Measurements from ENCODE around the gene STRA8. TPM values are rescaled to one million over a fixed set of nuclear protein-coding genes. Genes with fewer than 3 reads are reported as not detected.

The STRA8 gene, protein sequence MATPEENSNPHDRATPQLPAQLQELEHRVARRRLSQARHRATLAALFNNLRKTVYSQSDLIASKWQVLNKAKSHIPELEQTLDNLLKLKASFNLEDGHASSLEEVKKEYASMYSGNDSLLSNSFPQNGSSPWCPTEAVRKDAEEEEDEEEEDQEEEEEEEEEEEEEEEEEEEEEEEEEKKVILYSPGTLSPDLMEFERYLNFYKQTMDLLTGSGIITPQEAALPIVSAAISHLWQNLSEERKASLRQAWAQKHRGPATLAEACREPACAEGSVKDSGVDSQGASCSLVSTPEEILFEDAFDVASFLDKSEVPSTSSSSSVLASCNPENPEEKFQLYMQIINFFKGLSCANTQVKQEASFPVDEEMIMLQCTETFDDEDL
- total RNA-seq (2014; rRNA removed) (not detected in 2 replicates), Bru-seq, nascent RNA (not detected), BruChase-seq, experiment 1, labeled RNA remaining after a 6-hour chase (percentile 9 among the genes with signal in this experiment), BruChase-seq, experiment 2, labeled RNA remaining after a 2-hour chase (percentile 18 among the genes with signal in this experiment)
- long read RNA-seq, result 0 reads

DNA sequence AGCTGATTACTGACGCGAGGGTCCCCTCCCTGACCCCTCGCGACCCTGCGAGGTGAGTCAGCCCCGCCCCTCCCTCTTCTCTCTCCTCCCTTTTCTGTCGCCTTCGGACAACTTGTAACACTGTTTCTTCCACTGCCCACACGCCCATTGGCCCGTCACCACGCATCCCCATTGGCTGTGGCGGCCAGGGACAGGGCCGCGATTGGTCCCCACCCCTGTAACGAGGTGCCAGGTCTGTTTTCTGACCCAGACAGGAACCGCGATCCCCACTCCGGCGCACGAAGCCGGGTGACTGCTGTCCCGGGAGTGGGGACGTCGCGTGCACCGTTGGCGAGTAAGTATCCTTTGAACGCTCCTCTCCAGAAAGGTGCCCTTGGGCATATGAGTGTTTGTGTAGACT lies at the start of gene STRA8:
Gene STRA8 (plus strand): TSS at position 269 of the 400 bp plus-strand sequence. CDS start 6,687 bp downstream, outside the sequence.
- TF ChIP-seq EZH2phosphoT487 (IDR thresholded peaks at IDR 0.05; ENCODE audit: borderline replicate concordance, low read length) (no peak), EZH2 (IDR thresholded peaks at IDR 0.05; ENCODE audit: low read length, unreplicated experiment) (no peak)
- TF ChIP-seq, protein P1, sequence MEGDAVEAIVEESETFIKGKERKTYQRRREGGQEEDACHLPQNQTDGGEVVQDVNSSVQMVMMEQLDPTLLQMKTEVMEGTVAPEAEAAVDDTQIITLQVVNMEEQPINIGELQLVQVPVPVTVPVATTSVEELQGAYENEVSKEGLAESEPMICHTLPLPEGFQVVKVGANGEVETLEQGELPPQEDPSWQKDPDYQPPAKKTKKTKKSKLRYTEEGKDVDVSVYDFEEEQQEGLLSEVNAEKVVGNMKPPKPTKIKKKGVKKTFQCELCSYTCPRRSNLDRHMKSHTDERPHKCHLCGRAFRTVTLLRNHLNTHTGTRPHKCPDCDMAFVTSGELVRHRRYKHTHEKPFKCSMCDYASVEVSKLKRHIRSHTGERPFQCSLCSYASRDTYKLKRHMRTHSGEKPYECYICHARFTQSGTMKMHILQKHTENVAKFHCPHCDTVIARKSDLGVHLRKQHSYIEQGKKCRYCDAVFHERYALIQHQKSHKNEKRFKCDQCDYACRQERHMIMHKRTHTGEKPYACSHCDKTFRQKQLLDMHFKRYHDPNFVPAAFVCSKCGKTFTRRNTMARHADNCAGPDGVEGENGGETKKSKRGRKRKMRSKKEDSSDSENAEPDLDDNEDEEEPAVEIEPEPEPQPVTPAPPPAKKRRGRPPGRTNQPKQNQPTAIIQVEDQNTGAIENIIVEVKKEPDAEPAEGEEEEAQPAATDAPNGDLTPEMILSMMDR (conservative IDR thresholded peaks at IDR 0.05; ENCODE audit: low read depth, low read length), result no peak
- no peak within 1 kb of the TSS for H3K4me3 ChIP-seq (ENCODE audit: low read length)
- DNase-seq, result no peak
- BruUV-seq (replicated peaks), result no TSS peak
- H3K9me2 ChIP-seq (replicated peaks; ENCODE audit: low read length), result no peaks in the 10 kb centered on the region
- no peak within 1 kb of the TSS for H3K4me2 ChIP-seq (ENCODE audit: low read length)
- intact Hi-C loops (cut with micrococcal nuclease), result no loop called here
- no peaks in the 10 kb centered on the region for H3K27me3 ChIP-seq (ENCODE audit: low read length)
- H3K9ac ChIP-seq (ENCODE audit: low read length), result no peak within 1 kb of the TSS
- no peaks in the 10 kb centered on the region for H4K20me1 ChIP-seq (ENCODE audit: low read length)
- no peaks in the 10 kb centered on the region for H3K79me2 ChIP-seq (ENCODE audit: low read length)
- H3K4me1 ChIP-seq (ENCODE audit: insufficient read depth, low read length), result no peaks in the 10 kb centered on the region
- no peaks in the 10 kb centered on the region for H3K9me3 ChIP-seq (ENCODE audit: low read length)
- no peaks in the 10 kb centered on the region for H3F3A ChIP-seq (ENCODE audit: low read length, unreplicated experiment)
- H2AFZ ChIP-seq (ENCODE audit: low read length), result no peak within 1 kb of the TSS
- CTCF ChIA-PET, result no interaction called here
- ATAC-seq, result no peak
- POLR2A ChIA-PET (ENCODE audit: unreplicated experiment), result no interaction called here
- no peaks in the 10 kb centered on the region for H3K36me3 ChIP-seq (ENCODE audit: low read depth, low read length)
- no peak within 1 kb of the TSS for H3K27ac ChIP-seq (ENCODE audit: low read length)

GRCh38 chr7:135184254-135184841 lies 49.3 kb upstream of the STRA8 start:
- POLR2A ChIA-PET (ENCODE audit: unreplicated experiment), result no interaction called here
- CTCF ChIA-PET, result no interaction called here
- no peaks in the 10 kb centered on the region for H3F3A ChIP-seq (ENCODE audit: low read length, unreplicated experiment)
- no peak overlapping the region for H3K4me3 ChIP-seq (ENCODE audit: low read length)
- H4K20me1 ChIP-seq (ENCODE audit: low read length), result no peaks in the 10 kb centered on the region
- no peaks in the 10 kb centered on the region for H3K4me1 ChIP-seq (ENCODE audit: insufficient read depth, low read length)
- no peaks in the 10 kb centered on the region for H3K9me2 ChIP-seq (replicated peaks; ENCODE audit: low read length)
- peaks cover 22% of the 10 kb centered on the region for H3K9me3 ChIP-seq (ENCODE audit: low read length)
- no peaks in the 10 kb centered on the region for H3K27me3 ChIP-seq (ENCODE audit: low read length)
- TF ChIP-seq EZH2 (IDR thresholded peaks at IDR 0.05; ENCODE audit: low read length, unreplicated experiment), result no peak
- no peak for TF ChIP-seq EZH2phosphoT487 (IDR thresholded peaks at IDR 0.05; ENCODE audit: borderline replicate concordance, low read length)
- TF ChIP-seq, protein P1 (conservative IDR thresholded peaks at IDR 0.05; ENCODE audit: low read depth, low read length), result no peak
- H3K79me2 ChIP-seq (ENCODE audit: low read length), result no peaks in the 10 kb centered on the region
- H3K36me3 ChIP-seq (ENCODE audit: low read depth, low read length), result peaks cover 18% of the 10 kb centered on the region; the same call in 1 of the 2 replicates
- no TSS peak for BruUV-seq (replicated peaks)
- intact Hi-C loops (cut with micrococcal nuclease), result no loop called here
- H3K4me2 ChIP-seq (ENCODE audit: low read length), result no peak overlapping the region
- no peak overlapping the region for H3K27ac ChIP-seq (ENCODE audit: low read length)
- DNase-seq (no peak), ATAC-seq (no peak)
- H2AFZ ChIP-seq (ENCODE audit: low read length), result no peak overlapping the region
- H3K9ac ChIP-seq (ENCODE audit: low read length), result no peak overlapping the region

All from PC-3 (cell line).